Vagina (tissue), 2 donors: ENCODE measurements around the gene MT3.

Experiments
- POLR2A ChIP-seq, 2 donors: fragments of 450-650 bp; IDR thresholded peaks; one replicate each; pipeline ENCODE4 v1.6.1; 2017; ENCODE audit warnings: antibody characterized with exemption in 2 of 2, mild to moderate bottlenecking in 2 of 2, moderate library complexity in 2 of 2
- POLR2AphosphoS5 ChIP-seq, 2 donors: sonication (generic); formaldehyde crosslinking; IDR thresholded peaks; one replicate each; pipeline ENCODE4 v1.9.0; 2017; ENCODE audit warnings: antibody characterized with exemption in 2 of 2, mild to moderate bottlenecking in 2 of 2, low read depth in 1 of 2; ENCODE audit not compliant: insufficient read depth in 1 of 2
- TF ChIP-seq, protein P1 (sequence below), 3 experiments: fragments of 450-650 bp in 2 of 3; fragments of 200-600 bp in 1 of 3; sonication (generic) in 1 of 3; IDR thresholded peaks; one replicate each; pipeline ENCODE4 v1.5.1; 2017 to 2019; ENCODE audit warnings: antibody characterized with exemption in 3 of 3, mild to moderate bottlenecking in 2 of 3, moderate library complexity in 2 of 3

DNA sequence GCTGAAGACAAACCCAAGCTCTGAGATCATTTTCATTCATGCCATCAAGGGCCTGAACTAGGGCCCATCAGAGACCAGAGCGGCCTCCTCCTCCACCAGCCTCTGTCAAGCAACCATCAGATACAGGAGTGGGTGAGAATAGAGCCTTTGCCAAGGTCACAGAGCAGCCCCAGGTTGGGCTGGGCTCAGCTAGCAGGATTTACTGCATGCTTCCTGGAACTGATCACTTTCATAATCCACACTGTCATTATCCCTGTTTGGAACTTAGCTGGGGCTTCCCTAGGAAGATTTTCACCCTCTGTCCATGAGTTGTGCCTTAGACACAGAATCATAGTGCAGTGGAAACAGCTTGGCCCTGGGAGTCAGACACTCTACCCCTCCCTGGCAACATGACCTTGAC lies 19.4 kb upstream of the MT3 start:
- no peak for TF ChIP-seq POLR2A (IDR thresholded peaks at IDR 0.05)
- TF ChIP-seq, protein P1, sequence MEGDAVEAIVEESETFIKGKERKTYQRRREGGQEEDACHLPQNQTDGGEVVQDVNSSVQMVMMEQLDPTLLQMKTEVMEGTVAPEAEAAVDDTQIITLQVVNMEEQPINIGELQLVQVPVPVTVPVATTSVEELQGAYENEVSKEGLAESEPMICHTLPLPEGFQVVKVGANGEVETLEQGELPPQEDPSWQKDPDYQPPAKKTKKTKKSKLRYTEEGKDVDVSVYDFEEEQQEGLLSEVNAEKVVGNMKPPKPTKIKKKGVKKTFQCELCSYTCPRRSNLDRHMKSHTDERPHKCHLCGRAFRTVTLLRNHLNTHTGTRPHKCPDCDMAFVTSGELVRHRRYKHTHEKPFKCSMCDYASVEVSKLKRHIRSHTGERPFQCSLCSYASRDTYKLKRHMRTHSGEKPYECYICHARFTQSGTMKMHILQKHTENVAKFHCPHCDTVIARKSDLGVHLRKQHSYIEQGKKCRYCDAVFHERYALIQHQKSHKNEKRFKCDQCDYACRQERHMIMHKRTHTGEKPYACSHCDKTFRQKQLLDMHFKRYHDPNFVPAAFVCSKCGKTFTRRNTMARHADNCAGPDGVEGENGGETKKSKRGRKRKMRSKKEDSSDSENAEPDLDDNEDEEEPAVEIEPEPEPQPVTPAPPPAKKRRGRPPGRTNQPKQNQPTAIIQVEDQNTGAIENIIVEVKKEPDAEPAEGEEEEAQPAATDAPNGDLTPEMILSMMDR (IDR thresholded peaks at IDR 0.05) = no peak
- TF ChIP-seq POLR2AphosphoS5 (IDR thresholded peaks at IDR 0.05; ENCODE audit: insufficient read depth in 1 of 2, low read depth in 1 of 2) = no peak
